Esophagus muscularis mucosa (tissue), 4 donors: Measurements from ENCODE around the gene PRDM2. TPM values are rescaled to one million over a fixed set of nuclear protein-coding genes. Genes with fewer than 3 reads are reported as not detected.

Experiments
- DNase-seq: peaks from one replicate; pipeline ENCODE4 v3.0.0-alpha.2; 2017; ENCODE audit errors: extremely low spot score
- H3K27ac ChIP-seq, 4 donors: fragments of 200-600 bp; sonication (generic); replicated peaks in 1 of 4; 1 replicate in 3 of 4; 2 replicates in 1 of 4; pipeline ENCODE4 v1.5.1; 2016 to 2019; ENCODE audit warnings: mild to moderate bottlenecking in 1 of 4
- H3K27me3 ChIP-seq, 4 donors: fragments of 200-600 bp; sonication (generic); one replicate each; pipeline versions ENCODE4 v1.5.1 to v1.6.0; 2016 to 2019
- H3K36me3 ChIP-seq, 4 donors: fragments of 200-600 bp; sonication (generic); one replicate each; pipeline ENCODE4 v1.5.1; 2016 to 2019
- H3K4me1 ChIP-seq, 4 donors: fragments of 200-600 bp; sonication (generic); one replicate each; pipeline ENCODE4 v1.5.1; 2016 to 2019
- H3K4me3 ChIP-seq, 4 donors: fragments of 200-600 bp; sonication (generic); 1 replicate in 2 of 4; 2 replicates in 2 of 4; pipeline ENCODE4 v1.5.1; 2016 to 2019; ENCODE audit warnings: mild to moderate bottlenecking in 4 of 4, moderate library complexity in 1 of 4
- H3K9me3 ChIP-seq, 4 donors: fragments of 200-600 bp; sonication (generic); 1 replicate in 3 of 4; 2 replicates in 1 of 4; pipeline ENCODE4 v1.5.1; 2016 to 2019
- CTCF ChIP-seq, 3 experiments: fragments of 200-600 bp in 2 of 3; fragments of 450-650 bp in 1 of 3; sonication (generic) in 2 of 3; IDR thresholded peaks; one replicate each; pipeline ENCODE4 v1.5.1; 2017 to 2019; ENCODE audit warnings: antibody characterized with exemption in 3 of 3, mild to moderate bottlenecking in 2 of 3, moderate library complexity in 1 of 3
- EP300 ChIP-seq: sonication (generic); formaldehyde crosslinking; IDR thresholded peaks from one replicate; pipeline ENCODE4 v1.6.1; 2017; ENCODE audit warnings: antibody characterized with exemption
- POLR2A ChIP-seq: fragments of 450-650 bp; IDR thresholded peaks from one replicate; pipeline ENCODE4 v1.6.1; 2017; ENCODE audit warnings: antibody characterized with exemption, moderate library complexity, mild to moderate bottlenecking, low read depth
- POLR2AphosphoS5 ChIP-seq, 2 donors: sonication (generic); formaldehyde crosslinking; IDR thresholded peaks; one replicate each; pipeline ENCODE4 v1.6.1; 2017; ENCODE audit warnings: antibody characterized with exemption in 2 of 2
- WGBS: methylation state at CpG from one replicate; pipeline ENCODE4 v1.1.5; 2018; 5-methylcytosine and 5-hydroxymethylcytosine counted together
- intact Hi-C: fragments of 100-400 bp; cut with DNase I; formaldehyde crosslinking; loops from one replicate; pipeline ENCODE4 v1.15.1; 2023
- total RNA-seq, 4 donors: library from RNA; depleted of rRNA; stranded (reverse); fragments of >200 nt; gene quantifications; one replicate each; pipeline versions ENCODE4 v1.1.0 to v1.2.1, GENCODE V29; 2016

PRDM2 gene
- total RNA-seq, 4 donors from 2014 or later = 32.5 to 54.6 (median 44.2) TPM

GRCh38 chr1:13778431-13778830, 78.4 kb downstream of the PRDM2 start:
- H3K9me3 ChIP-seq = no peaks in the 10 kb centered on the region
- H3K27ac ChIP-seq = no peak overlapping the region
- H3K4me1 ChIP-seq = peaks cover 4 to 37% (median 27%) of the 10 kb centered on the region in 4 donors
- no peak overlapping the region for H3K4me3 ChIP-seq
- intact Hi-C loops = no loop called here
- DNase-seq = no peak
- peaks cover 37 to 92% (median 66%) of the 10 kb centered on the region in 4 donors for H3K36me3 ChIP-seq
- TF ChIP-seq CTCF (IDR thresholded peaks at IDR 0.05) = no peak
- no peak for TF ChIP-seq EP300
- TF ChIP-seq POLR2A = no peak
- TF ChIP-seq POLR2AphosphoS5 (IDR thresholded peaks at IDR 0.05) = no peak
- 91% methylated on average over 7 of the region's 7 CpGs for WGBS
- H3K27me3 ChIP-seq = no peaks in the 10 kb centered on the region

GRCh38 chr1:13779930-13780329, 79.9 kb downstream of the PRDM2 start:
- no peak for DNase-seq
- Histone ChIP-seq H3K9me3 (no peaks in the 10 kb centered on the region), H3K27me3 (no peaks in the 10 kb centered on the region), H3K36me3 (peaks cover 37 to 79% (median 60%) of the 10 kb centered on the region in 4 donors), H3K4me1 (peaks cover 14 to 52% (median 41%) of the 10 kb centered on the region in 4 donors), H3K4me3 (no peak overlapping the region), H3K27ac (no peak overlapping the region)
- WGBS = 90% methylated on average over 6 of the region's 6 CpGs
- intact Hi-C loops = no loop called here
- TF ChIP-seq POLR2A (no peak), EP300 (no peak), POLR2AphosphoS5 (IDR thresholded peaks at IDR 0.05) (no peak), CTCF (IDR thresholded peaks at IDR 0.05) (no peak)

- Histone ChIP-seq H3K9me3 (no peaks in the 10 kb centered on the region), H3K27me3 (no peaks in the 10 kb centered on the region), H3K36me3 (peaks cover 37 to 71% (median 55%) of the 10 kb centered on the region in 4 donors), H3K27ac (no peak overlapping the region), H3K4me1 (peaks cover 15 to 56% (median 50%) of the 10 kb centered on the region in 4 donors), H3K4me3 (no peak overlapping the region)
- DNase-seq = no peak
- intact Hi-C loops = no loop called here
- 89% methylated on average over 6 of the region's 6 CpGs for WGBS
- TF ChIP-seq POLR2AphosphoS5 (IDR thresholded peaks at IDR 0.05) (no peak), EP300 (no peak), CTCF (IDR thresholded peaks at IDR 0.05) (no peak), POLR2A (no peak)
Observed at GRCh38 chr1:13780780-13781179, 80.8 kb downstream of the PRDM2 start.

GRCh38 chr1:13781228-13781627, 81.2 kb downstream of the PRDM2 start:
- Histone ChIP-seq H3K27me3 (no peaks in the 10 kb centered on the region), H3K27ac (no peak overlapping the region), H3K4me1 (peaks cover 15 to 52% (median 49%) of the 10 kb centered on the region in 4 donors), H3K9me3 (no peaks in the 10 kb centered on the region), H3K4me3 (no peak overlapping the region), H3K36me3 (peaks cover 37 to 66% (median 51%) of the 10 kb centered on the region in 4 donors)
- intact Hi-C loops = no loop called here
- no peak for DNase-seq
- 83% methylated on average over 6 of the region's 6 CpGs for WGBS
- TF ChIP-seq POLR2A (no peak), EP300 (no peak), POLR2AphosphoS5 (IDR thresholded peaks at IDR 0.05) (no peak), CTCF (IDR thresholded peaks at IDR 0.05) (no peak)
